Measurements from ENCODE around the gene TMC7. TPM values are rescaled to one million over a fixed set of nuclear protein-coding genes. Genes with fewer than 3 reads are reported as not detected.

The TMC7 gene
- total RNA-seq, 1 experiment from 2014 or later, result 0.82 TPM

GRCh38 chr16:19105131-19105530 is 121.4 kb downstream of the TMC7 start:
- POLR2A ChIA-PET (ENCODE audit: low non-redundant PET), result no interaction called here

GRCh38 chr16:19105891-19106624 is 122.3 kb downstream of the TMC7 start:
- H3K4me3 ChIP-seq (ENCODE audit: low read depth, low read length, poor library complexity, severe bottlenecking), result no peak overlapping the region
- no peaks in the 10 kb centered on the region for H3K4me1 ChIP-seq (ENCODE audit: insufficient read depth, low read length, poor library complexity, severe bottlenecking)
- TF ChIP-seq EZH2 (IDR thresholded peaks at IDR 0.05; ENCODE audit: borderline replicate concordance, low read depth, low read length, poor library complexity, severe bottlenecking) (no peak), CTCF (conservative IDR thresholded peaks at IDR 0.05; ENCODE audit: low read depth, low read length) (no peak)
- no peaks in the 10 kb centered on the region for H3K9me3 ChIP-seq (ENCODE audit: low read depth, low read length, poor library complexity, severe bottlenecking)
- ChIA-PET CTCF (no interaction called here), POLR2A (ENCODE audit: low non-redundant PET) (no interaction called here)
- no TSS peak for BruUV-seq (replicated peaks)
- no peak for DNase-seq (ENCODE audit: low spot score)
- H3K27me3 ChIP-seq (replicated peaks; ENCODE audit: insufficient read depth, low read depth, low read length, poor library complexity), result no peaks in the 10 kb centered on the region
- no peaks in the 10 kb centered on the region for H3K36me3 ChIP-seq (ENCODE audit: insufficient read depth, low read length, poor library complexity, severe bottlenecking)
- no peak overlapping the region for H3K27ac ChIP-seq (ENCODE audit: low read depth, low read length, poor library complexity, severe bottlenecking)
- intact Hi-C loops (cut with micrococcal nuclease; ENCODE audit: unreplicated experiment), result no loop called here

More at GRCh38 chr16:19105131-19105530, 121.4 kb downstream of the TMC7 start:
- no peaks in the 10 kb centered on the region for H3K4me1 ChIP-seq (ENCODE audit: insufficient read depth, low read length, poor library complexity, severe bottlenecking)
- intact Hi-C loops (cut with micrococcal nuclease; ENCODE audit: unreplicated experiment), result no loop called here
- no TSS peak for BruUV-seq (replicated peaks)
- H3K36me3 ChIP-seq (ENCODE audit: insufficient read depth, low read length, poor library complexity, severe bottlenecking), result no peaks in the 10 kb centered on the region
- no peak for DNase-seq (ENCODE audit: low spot score)
- H3K27ac ChIP-seq (ENCODE audit: low read depth, low read length, poor library complexity, severe bottlenecking), result no peak overlapping the region
- no peak overlapping the region for H3K4me3 ChIP-seq (ENCODE audit: low read depth, low read length, poor library complexity, severe bottlenecking)
- CTCF ChIA-PET, result no interaction called here
- no peaks in the 10 kb centered on the region for H3K27me3 ChIP-seq (replicated peaks; ENCODE audit: insufficient read depth, low read depth, low read length, poor library complexity)
- TF ChIP-seq EZH2 (IDR thresholded peaks at IDR 0.05; ENCODE audit: borderline replicate concordance, low read depth, low read length, poor library complexity, severe bottlenecking) (no peak), CTCF (conservative IDR thresholded peaks at IDR 0.05; ENCODE audit: low read depth, low read length) (no peak)
- no peaks in the 10 kb centered on the region for H3K9me3 ChIP-seq (ENCODE audit: low read depth, low read length, poor library complexity, severe bottlenecking)

- intact Hi-C loops (cut with micrococcal nuclease; ENCODE audit: unreplicated experiment), result no loop called here
- Histone ChIP-seq H3K9me3 (ENCODE audit: low read depth, low read length, poor library complexity, severe bottlenecking) (no peaks in the 10 kb centered on the region), H3K4me1 (ENCODE audit: insufficient read depth, low read length, poor library complexity, severe bottlenecking) (no peaks in the 10 kb centered on the region), H3K27ac (ENCODE audit: low read depth, low read length, poor library complexity, severe bottlenecking) (no peak overlapping the region), H3K27me3 (replicated peaks; ENCODE audit: insufficient read depth, low read depth, low read length, poor library complexity) (no peaks in the 10 kb centered on the region), H3K36me3 (ENCODE audit: insufficient read depth, low read length, poor library complexity, severe bottlenecking) (no peaks in the 10 kb centered on the region), H3K4me3 (ENCODE audit: low read depth, low read length, poor library complexity, severe bottlenecking) (no peak overlapping the region)
- CTCF ChIA-PET, result no interaction called here
- POLR2A ChIA-PET (ENCODE audit: low non-redundant PET), result no interaction called here
- no peak for TF ChIP-seq EZH2 (IDR thresholded peaks at IDR 0.05; ENCODE audit: borderline replicate concordance, low read depth, low read length, poor library complexity, severe bottlenecking)
- TF ChIP-seq CTCF (conservative IDR thresholded peaks at IDR 0.05; ENCODE audit: low read depth, low read length), result no peak
- no TSS peak for BruUV-seq (replicated peaks)
- DNase-seq (ENCODE audit: low spot score), result no peak
Observed at GRCh38 chr16:19106625-19107020, 122.9 kb downstream of the TMC7 start.

Measured in A673 (cell line).